Activated CD8-positive, alpha-beta T cell treated with anti-CD3 and anti-CD28 coated beads, Interleukin-2, amount 10 ng/mL, durations not matched to agents 7 days and 5 days (primary cell): ENCODE results near the gene SEMA3E. TPM values are rescaled to one million over a fixed set of nuclear protein-coding genes. Genes with fewer than 3 reads are reported as not detected.
"Not testable (repeated sequence)": the region's sequence is repeated elsewhere in the genome, so short reads cannot be mapped to it uniquely, and the experiment has no call there.

Source experiments
- ATAC-seq: fragments of 150-1000 bp; cut with Tn5 transposase; one replicate; pipeline ENCODE4 v1.10.0; 2021; ENCODE audit warnings: moderate library complexity
- CTCF ChIA-PET: fragments of 350-600 bp; sonication (Branson Sonifier 250); formaldehyde crosslinking; loops from one replicate; lab custom pipeline; 2021; ENCODE audit warnings: antibody characterized with exemption; lab: Charles Lee
- POLR2A ChIA-PET: fragments of 350-600 bp; sonication (Branson Sonifier 250); formaldehyde crosslinking; loops from one replicate; lab custom pipeline; 2021; ENCODE audit warnings: antibody characterized with exemption; lab: Charles Lee
- DNase-seq: peaks from one replicate; pipeline ENCODE4 v3.0.0-alpha.2; 2020
- H3K27ac Mint-ChIP-seq: one replicate; pipeline ENCODE4 v1.8.0; 2021; ENCODE audit warnings: mild to moderate bottlenecking, mixed read lengths
- H3K27me3 Mint-ChIP-seq: one replicate; pipeline ENCODE4 v1.8.0; 2021; ENCODE audit warnings: low read depth, mixed read lengths
- H3K36me3 Mint-ChIP-seq: one replicate; pipeline ENCODE4 v1.8.0; 2021; ENCODE audit warnings: low read depth, mixed read lengths
- H3K4me1 Mint-ChIP-seq: one replicate; pipeline ENCODE4 v1.8.0; 2021; ENCODE audit warnings: low read depth, mixed read lengths
- H3K4me3 Mint-ChIP-seq: one replicate; pipeline ENCODE4 v1.8.0; 2021; ENCODE audit warnings: mild to moderate bottlenecking, mixed read lengths
- H3K9me3 Mint-ChIP-seq: one replicate; pipeline ENCODE4 v1.8.0; 2022; ENCODE audit warnings: mixed read lengths; ENCODE audit not compliant: insufficient read depth
- total RNA-seq, 2 experiments: library from RNA; stranded (reverse); gene quantifications; one replicate each; pipeline ENCODE4 v1.2.3, GENCODE V29; 2021

SEMA3E gene
- total RNA-seq, 2 experiments from 2014 or later: not detected

DNA sequence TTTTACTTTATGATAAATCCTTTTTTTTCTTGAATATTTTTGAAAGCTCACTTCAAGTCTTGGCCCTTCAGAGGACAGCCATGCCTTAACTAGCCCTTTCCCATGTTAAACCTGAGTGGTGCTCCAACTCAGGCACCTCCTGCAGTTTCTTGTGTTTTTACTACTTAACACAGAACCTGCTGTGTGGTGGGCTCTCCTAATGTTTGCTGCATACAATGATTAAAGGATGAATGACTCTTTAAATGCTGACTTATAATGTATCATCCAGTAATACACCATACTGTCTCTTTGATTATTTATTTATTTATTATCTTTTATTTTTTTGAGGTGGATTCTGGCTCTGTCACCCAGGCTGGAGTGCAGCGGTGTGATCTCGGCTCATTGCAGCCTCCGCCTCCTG is 179.4 kb downstream of the SEMA3E start:
- no peaks in the 10 kb centered on the region for H3K27me3 Mint-ChIP-seq
- H3K36me3 Mint-ChIP-seq: no peaks in the 10 kb centered on the region
- no peak for ATAC-seq
- H3K4me1 Mint-ChIP-seq: no peaks in the 10 kb centered on the region
- H3K4me3 Mint-ChIP-seq: no peak overlapping the region
- CTCF ChIA-PET: no interaction called here
- H3K27ac Mint-ChIP-seq: no peak overlapping the region
- no peaks in the 10 kb centered on the region for H3K9me3 Mint-ChIP-seq
- POLR2A ChIA-PET: no interaction called here
- no peak for DNase-seq

DNA sequence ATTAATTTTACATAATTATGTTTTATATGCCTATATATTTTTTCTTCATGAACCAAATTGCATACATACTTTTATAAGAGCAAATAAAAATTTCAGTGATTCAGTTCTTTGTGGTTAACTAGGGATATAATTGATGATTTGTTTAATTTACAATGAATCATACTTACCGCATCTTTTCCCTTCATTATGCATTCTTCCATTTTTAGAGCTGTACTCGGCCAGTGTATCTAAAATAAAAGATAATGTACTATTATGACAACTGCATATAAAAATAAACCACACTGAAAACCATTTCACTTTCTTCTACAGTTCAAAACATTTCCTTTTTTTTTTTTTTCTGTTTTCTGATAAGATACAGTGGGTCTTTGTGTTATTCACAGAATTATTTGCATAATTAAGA is 179.9 kb downstream of the SEMA3E start:
- no peak overlapping the region for H3K4me3 Mint-ChIP-seq
- no peak for ATAC-seq
- H3K4me1 Mint-ChIP-seq: no peaks in the 10 kb centered on the region

DNA sequence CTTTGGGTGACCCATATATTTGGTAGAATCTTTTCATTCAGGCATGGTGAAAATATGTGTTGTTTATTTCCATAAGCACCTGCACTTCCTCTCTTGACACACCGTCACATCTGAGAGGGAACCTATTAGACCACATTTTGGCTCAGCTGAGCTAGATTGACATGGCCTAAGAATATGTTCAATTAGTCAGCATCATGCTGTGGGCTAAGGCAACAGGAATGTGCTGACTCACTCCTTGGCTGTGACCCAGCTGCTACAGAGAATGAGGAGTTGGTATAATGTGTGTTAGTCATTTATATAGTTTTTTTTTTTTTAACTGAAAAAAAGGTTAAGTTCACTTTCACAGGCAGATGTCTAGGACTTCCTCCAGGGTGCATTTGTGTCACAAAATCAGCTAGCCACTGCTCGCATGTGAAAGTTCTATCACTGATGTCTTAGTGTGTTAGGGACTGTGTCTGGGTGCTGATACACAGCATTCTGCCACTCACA is 180.6 kb downstream of the SEMA3E start:
- no peaks in the 10 kb centered on the region for H3K36me3 Mint-ChIP-seq
- no peaks in the 10 kb centered on the region for H3K9me3 Mint-ChIP-seq
- CTCF ChIA-PET: no interaction called here
- H3K27ac Mint-ChIP-seq: no peak overlapping the region
- ATAC-seq (no peak), DNase-seq (no peak)
- H3K4me3 Mint-ChIP-seq: no peak overlapping the region
- POLR2A ChIA-PET: no interaction called here
- H3K27me3 Mint-ChIP-seq: no peaks in the 10 kb centered on the region
- H3K4me1 Mint-ChIP-seq: no peaks in the 10 kb centered on the region

More for the DNA sequence above, 179.9 kb downstream of the SEMA3E start:
- Mint-ChIP-seq H3K27me3 (no peaks in the 10 kb centered on the region), H3K9me3 (no peaks in the 10 kb centered on the region), H3K27ac (no peak overlapping the region), H3K36me3 (no peaks in the 10 kb centered on the region)
- CTCF ChIA-PET: no interaction called here
- POLR2A ChIA-PET: no interaction called here
- DNase-seq: no peak

DNA sequence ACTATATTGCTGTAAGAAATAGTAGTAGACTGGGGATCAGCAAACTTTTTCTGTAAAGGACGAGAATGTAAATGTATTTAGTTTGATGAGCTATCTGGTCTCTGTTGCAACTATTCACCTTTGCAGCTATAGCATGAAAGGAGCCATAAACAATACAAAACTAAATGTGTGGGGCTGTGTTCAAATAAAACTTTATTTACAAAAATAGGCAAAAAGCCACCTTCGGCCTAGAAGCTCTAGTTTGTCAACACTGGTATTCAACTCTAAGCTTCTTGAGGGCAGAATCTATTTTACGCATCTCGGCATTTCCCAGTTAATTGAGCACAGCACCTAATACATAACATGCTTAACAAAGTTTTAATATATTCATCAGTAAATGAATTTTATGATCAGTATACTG is 181.4 kb downstream of the SEMA3E start:
- Mint-ChIP-seq H3K27ac (no peak overlapping the region), H3K4me1 (no peaks in the 10 kb centered on the region), H3K27me3 (no peaks in the 10 kb centered on the region), H3K4me3 (no peak overlapping the region), H3K36me3 (no peaks in the 10 kb centered on the region), H3K9me3 (no peaks in the 10 kb centered on the region)
- ATAC-seq: no peak
- ChIA-PET POLR2A (no interaction called here), CTCF (no interaction called here)
- no peak for DNase-seq

DNA sequence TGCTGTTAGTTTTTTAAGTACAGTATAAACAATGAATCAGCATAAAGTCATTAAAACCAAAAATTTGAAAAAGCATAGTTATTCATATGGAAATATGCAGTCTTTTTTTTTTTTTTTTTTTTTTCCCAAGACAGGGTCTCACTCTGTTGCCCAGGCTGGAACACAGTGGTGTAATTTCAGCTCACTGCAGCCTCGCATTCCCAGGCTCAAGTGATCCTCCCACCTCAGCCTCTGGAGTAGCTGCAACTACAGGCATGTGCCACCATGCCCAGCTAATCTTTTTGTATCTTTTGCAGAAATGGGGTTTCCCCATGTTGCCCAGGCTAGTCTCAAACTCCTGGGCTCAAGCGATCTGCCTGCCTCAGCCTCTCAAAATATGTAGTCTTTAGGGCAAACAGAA is 182.0 kb downstream of the SEMA3E start:
- no peak for ATAC-seq
- H3K9me3 Mint-ChIP-seq: no peaks in the 10 kb centered on the region
- H3K4me1 Mint-ChIP-seq: no peaks in the 10 kb centered on the region
- H3K36me3 Mint-ChIP-seq: no peaks in the 10 kb centered on the region
- H3K4me3 Mint-ChIP-seq: no peak overlapping the region
- no peak overlapping the region for H3K27ac Mint-ChIP-seq
- POLR2A ChIA-PET: no interaction called here
- no peaks in the 10 kb centered on the region for H3K27me3 Mint-ChIP-seq
- CTCF ChIA-PET: no interaction called here
- DNase-seq: no peak

DNA sequence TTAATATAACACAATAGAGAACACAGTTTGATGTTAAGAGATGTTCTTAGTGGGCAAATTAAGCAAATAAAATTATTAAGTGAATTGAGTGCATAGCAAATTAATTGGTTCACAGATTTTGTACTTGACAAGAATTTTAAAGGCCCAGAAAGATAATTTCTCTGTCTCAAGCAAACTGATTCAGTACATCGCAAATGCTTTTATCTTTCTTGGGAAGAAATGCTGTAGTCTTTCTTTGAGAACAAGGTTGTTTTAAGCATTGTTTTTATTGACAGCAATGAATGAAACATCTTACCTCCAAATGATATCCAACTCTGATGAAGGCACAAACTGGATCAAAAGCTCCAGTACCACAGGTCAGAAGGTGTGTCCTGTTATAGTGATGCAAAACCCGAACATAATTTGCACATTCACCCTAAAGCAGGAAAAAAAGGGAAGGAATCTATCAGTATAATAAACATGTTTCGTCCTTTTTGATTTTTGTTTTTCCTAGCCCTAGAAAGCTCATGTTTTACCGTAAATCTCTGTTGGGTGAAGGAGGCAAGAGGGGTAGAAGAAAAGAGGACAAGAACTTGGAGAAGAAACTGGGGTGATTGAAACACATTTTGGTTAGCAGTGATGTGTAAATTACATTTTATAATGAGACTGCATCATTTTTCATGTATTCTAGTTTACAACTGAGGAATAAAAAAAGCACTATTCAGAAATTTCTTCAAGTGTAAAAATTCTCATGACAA is 182.6 kb downstream of the SEMA3E start:
- no peaks in the 10 kb centered on the region for H3K36me3 Mint-ChIP-seq
- no peak overlapping the region for H3K27ac Mint-ChIP-seq
- ChIA-PET CTCF (no interaction called here), POLR2A (no interaction called here)
- H3K27me3 Mint-ChIP-seq: no peaks in the 10 kb centered on the region
- H3K4me3 Mint-ChIP-seq: no peak overlapping the region
- H3K9me3 Mint-ChIP-seq: no peaks in the 10 kb centered on the region
- no peak for ATAC-seq
- no peaks in the 10 kb centered on the region for H3K4me1 Mint-ChIP-seq
- no peak for DNase-seq

DNA sequence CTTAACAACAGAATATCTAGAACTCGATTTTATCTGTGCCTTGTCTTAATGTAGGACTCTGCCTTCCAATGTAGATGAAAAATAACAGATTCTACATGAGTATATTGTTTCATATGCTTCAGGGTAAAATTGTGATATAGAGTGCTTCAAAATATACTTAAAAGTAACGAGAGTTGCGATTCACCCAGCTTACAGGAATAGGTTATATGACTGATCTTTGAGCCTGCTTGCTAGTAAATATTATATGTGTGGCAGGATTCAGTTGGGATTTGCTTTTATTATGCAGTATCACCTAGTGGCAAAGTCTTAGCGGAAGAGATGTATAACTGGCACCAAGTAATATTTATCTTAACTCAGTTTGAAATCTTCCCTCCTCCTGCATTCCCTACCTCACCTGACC is 183.3 kb downstream of the SEMA3E start:
- H3K4me1 Mint-ChIP-seq: no peaks in the 10 kb centered on the region

DNA sequence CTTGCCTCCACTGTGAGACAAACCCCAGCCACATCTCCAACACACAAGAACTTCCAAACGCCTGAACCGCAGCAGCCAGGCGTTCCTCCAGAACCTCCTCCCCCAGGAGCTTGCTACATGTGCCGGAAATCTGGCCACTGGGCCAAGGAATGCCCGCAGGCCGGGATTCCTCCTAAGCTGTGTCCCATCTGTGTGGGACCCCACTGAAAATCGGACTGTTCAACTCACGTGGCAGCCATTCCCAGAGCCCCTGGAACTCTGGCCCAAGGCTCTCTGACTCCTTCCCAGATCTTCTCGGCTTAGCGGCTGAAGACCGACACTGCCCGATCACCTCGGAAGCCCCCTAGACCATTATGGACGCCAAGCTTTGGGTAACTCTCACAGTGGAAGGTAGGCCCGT is 187.1 kb downstream of the SEMA3E start:
- CTCF ChIA-PET, DNase-seq, H3K27me3 Mint-ChIP-seq, H3K36me3 Mint-ChIP-seq, H3K4me3 Mint-ChIP-seq, POLR2A ChIA-PET, ATAC-seq, H3K9me3 Mint-ChIP-seq, H3K4me1 Mint-ChIP-seq, H3K27ac Mint-ChIP-seq: not testable (repeated sequence)

More for the DNA sequence above, 183.3 kb downstream of the SEMA3E start:
- POLR2A ChIA-PET: no interaction called here
- Mint-ChIP-seq H3K4me3 (no peak overlapping the region), H3K27ac (no peak overlapping the region), H3K36me3 (no peaks in the 10 kb centered on the region), H3K27me3 (no peaks in the 10 kb centered on the region), H3K9me3 (no peaks in the 10 kb centered on the region)
- CTCF ChIA-PET: no interaction called here
- DNase-seq: no peak
- no peak for ATAC-seq

DNA sequence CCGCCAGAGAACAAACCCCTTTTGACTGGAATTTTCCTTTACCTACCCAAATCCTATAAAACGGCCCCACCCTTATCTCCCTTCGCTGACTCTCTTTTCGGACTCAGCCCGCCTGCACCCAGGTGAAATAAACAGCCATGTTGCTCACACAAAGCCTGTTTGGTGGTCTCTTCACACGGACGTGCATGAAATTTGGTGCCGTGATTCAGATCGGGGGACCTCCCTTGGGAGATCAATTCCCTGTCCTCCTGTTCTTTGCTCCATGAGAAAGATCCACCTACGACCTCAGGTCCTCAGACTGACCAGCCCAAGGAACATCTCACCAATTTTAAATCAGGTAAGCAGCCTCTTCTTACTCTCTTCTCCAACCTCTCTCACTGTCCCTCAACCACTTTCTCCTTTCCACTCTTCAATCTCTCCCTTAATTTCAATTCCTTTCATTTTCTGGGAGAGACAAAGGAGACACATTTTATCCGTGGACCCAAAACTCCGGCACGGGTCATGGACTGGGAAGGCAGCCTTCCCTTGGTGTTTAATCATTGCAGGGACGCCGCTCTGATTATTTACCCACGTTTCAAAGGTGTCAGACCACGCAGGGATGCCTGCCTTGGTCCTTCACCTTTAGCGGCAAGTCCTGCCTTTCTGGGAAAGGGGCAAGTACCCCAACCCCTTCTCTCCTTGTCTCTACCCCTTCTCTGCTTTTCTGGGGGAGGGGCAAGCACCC is 188.8 kb downstream of the SEMA3E start:
- ATAC-seq, H3K27me3 Mint-ChIP-seq, H3K9me3 Mint-ChIP-seq, DNase-seq, H3K4me1 Mint-ChIP-seq, H3K4me3 Mint-ChIP-seq, POLR2A ChIA-PET, H3K27ac Mint-ChIP-seq, CTCF ChIA-PET, H3K36me3 Mint-ChIP-seq: not testable (repeated sequence)

DNA sequence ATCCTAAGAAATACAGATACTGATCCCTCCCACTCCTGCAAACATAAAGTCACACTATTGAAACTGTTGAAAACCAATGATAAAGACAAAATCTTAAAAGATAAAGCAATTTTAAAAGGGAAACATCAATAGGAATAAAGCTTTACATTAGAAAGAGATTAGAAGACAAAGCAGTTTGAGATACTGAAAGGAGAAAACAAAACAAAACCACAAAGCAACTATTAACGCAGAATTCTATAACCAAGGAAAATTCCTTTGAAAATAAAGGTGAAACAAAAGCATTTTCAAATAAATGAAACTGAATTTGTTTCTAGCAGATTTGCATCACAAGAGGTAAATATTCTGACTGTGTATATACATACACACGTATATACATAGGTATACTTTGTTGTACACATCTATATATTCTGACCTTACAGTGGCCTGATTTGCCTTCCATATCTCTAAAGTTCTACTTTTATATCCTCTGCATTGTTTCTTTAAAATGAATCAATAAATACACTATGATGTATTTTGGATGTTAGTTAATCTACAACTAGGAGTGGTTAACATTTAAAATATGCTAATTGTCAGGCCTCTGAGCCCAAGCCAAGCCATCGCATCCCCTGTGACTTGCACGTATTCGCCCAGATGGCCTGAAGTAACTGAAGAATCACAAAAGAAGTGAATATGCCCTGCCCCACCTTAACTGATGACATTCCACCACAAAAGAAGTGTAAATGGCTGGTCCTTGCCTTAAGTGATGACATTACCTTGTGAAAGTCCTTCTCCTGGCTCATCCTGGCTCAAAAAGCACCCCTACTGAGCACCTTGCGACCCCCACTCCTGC is 189.6 kb downstream of the SEMA3E start:
- DNase-seq, H3K4me3 Mint-ChIP-seq, H3K9me3 Mint-ChIP-seq, CTCF ChIA-PET, POLR2A ChIA-PET, H3K27me3 Mint-ChIP-seq, H3K27ac Mint-ChIP-seq, H3K36me3 Mint-ChIP-seq, H3K4me1 Mint-ChIP-seq, ATAC-seq: not testable (repeated sequence)

DNA sequence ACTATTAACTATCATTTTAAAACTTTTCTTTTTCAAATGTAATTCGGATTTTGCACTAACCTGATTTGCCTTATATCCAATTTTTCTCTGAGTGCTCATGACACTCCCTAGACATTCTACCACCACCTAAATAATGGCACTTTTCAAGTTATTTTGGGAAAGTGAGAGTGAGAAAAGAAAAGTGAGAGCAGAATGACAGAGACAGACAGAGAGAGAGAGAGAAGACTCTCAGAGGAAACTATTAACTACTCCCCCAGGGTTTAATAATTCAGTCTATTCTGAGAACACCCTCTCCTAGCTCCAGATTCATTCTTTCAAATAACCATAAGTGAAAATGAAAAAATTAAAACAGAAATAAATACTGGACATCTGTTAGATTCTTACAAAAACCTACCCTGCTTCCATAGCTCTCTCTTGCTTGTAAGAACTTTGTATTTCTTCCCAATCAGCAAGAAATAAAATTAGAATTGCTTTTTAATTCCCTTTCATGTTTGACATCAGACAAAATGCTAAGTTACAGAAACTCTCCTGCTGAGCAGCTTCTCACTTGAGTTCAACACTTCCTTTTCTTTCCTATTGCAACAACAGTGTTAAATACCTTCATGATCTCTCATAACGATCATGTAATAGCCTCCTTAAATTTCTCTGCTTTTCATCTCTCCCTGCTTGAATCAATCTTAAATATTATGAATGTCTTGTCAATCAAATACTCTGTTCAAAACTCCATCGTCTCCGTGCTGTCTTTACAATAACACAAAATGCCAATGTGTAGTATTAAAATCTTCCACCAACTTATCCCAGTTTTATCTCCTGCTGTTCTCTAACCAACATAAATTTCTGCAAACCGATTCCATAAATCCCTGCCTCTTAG is 191.7 kb downstream of the SEMA3E start:
- ATAC-seq (no peak), DNase-seq (no peak)
- Mint-ChIP-seq H3K36me3 (no peaks in the 10 kb centered on the region), H3K4me1 (no peaks in the 10 kb centered on the region), H3K4me3 (no peak overlapping the region), H3K27ac (no peak overlapping the region), H3K9me3 (no peaks in the 10 kb centered on the region), H3K27me3 (no peaks in the 10 kb centered on the region)
- ChIA-PET POLR2A (no interaction called here), CTCF (no interaction called here)
